Skin epidermis (tissue), 12 donors: ENCODE results near the gene ZNF350.
"Not testable (repeated sequence)": the region's sequence is repeated elsewhere in the genome, so short reads cannot be mapped to it uniquely, and the experiment has no call there.

Experiments
- H3K27ac ChIP-seq, 21 experiments: fragments of 200-600 bp; sonication (generic) in 11 of 21; one replicate each; pipeline ENCODE4 v1.5.0; 2020; ENCODE audit warnings: mild to moderate bottlenecking in 3 of 21, inconsistent platforms in 2 of 21, moderate library complexity in 2 of 21
- H3K4me3 ChIP-seq, 7 experiments: fragments of 200-600 bp; sonication (generic) in 2 of 7; one replicate each; pipeline ENCODE4 v1.5.0; 2020; ENCODE audit warnings: inconsistent platforms in 2 of 7, mild to moderate bottlenecking in 2 of 7, moderate library complexity in 1 of 7

ZNF350 gene

GRCh38 chr19:51976852-51977251, 9.8 kb downstream of the ZNF350 start:
- H3K4me3 ChIP-seq = no peak overlapping the region
- no peak overlapping the region for H3K27ac ChIP-seq

- not testable (repeated sequence) for H3K27ac ChIP-seq, H3K4me3 ChIP-seq
Measured at GRCh38 chr19:51975787-51976186, 10.9 kb downstream of the ZNF350 start.

- H3K27ac ChIP-seq = no peak overlapping the region
- no peak overlapping the region for H3K4me3 ChIP-seq
Measured at GRCh38 chr19:51971624-51972023, 15.0 kb downstream of the ZNF350 start.

GRCh38 chr19:51970718-51971117, 15.9 kb downstream of the ZNF350 start:
- no peak overlapping the region for H3K4me3 ChIP-seq

GRCh38 chr19:51965583-51965982, 21.1 kb downstream of the ZNF350 start:
- no peak overlapping the region for H3K27ac ChIP-seq
- H3K4me3 ChIP-seq = no peak overlapping the region

More at GRCh38 chr19:51970718-51971117, 15.9 kb downstream of the ZNF350 start:
- H3K27ac ChIP-seq = no peak overlapping the region

- not testable (repeated sequence) for H3K4me3 ChIP-seq, H3K27ac ChIP-seq
Measured at GRCh38 chr19:51960621-51961233, 25.9 kb downstream of the ZNF350 start.

- no peak overlapping the region for H3K27ac ChIP-seq
- no peak overlapping the region for H3K4me3 ChIP-seq
Measured at GRCh38 chr19:51959791-51960190, 26.8 kb downstream of the ZNF350 start.

- not testable (repeated sequence) for H3K4me3 ChIP-seq, H3K27ac ChIP-seq
Measured at GRCh38 chr19:51957846-51958245, 28.8 kb downstream of the ZNF350 start.

- H3K4me3 ChIP-seq = no peak overlapping the region
- no peak overlapping the region for H3K27ac ChIP-seq
Measured at GRCh38 chr19:51948975-51949374, 37.7 kb downstream of the ZNF350 start.

- no peak overlapping the region for H3K27ac ChIP-seq
- H3K4me3 ChIP-seq = no peak overlapping the region
Measured at GRCh38 chr19:51946602-51947001, 40.0 kb downstream of the ZNF350 start.

- Histone ChIP-seq H3K27ac (no peak overlapping the region), H3K4me3 (no peak overlapping the region)
Measured at GRCh38 chr19:51944798-51945552, 41.7 kb downstream of the ZNF350 start.

GRCh38 chr19:51938936-51939335, 47.7 kb downstream of the ZNF350 start:
- no peak overlapping the region for H3K27ac ChIP-seq
- no peak overlapping the region for H3K4me3 ChIP-seq

GRCh38 chr19:51931921-51932320, 54.7 kb downstream of the ZNF350 start:
- H3K4me3 ChIP-seq = no peak overlapping the region
- H3K27ac ChIP-seq = no peak overlapping the region

- peak overlapping the region in 19 of 21 experiments; percentile 56 to 91 (median 81) for H3K27ac ChIP-seq
Measured at GRCh38 chr19:51927859-51928258, 58.8 kb downstream of the ZNF350 start.

GRCh38 chr19:51926784-51927741, 59.6 kb downstream of the ZNF350 start, which contains the start of gene ZNF613:
Gene ZNF613 (plus strand): TSS chr19:51927472. CDS start chr19:51936221, 8,749 bp downstream.
- H3K4me3 ChIP-seq = peak within 1 kb of the TSS; percentile 65 to 87 (median 83)
- H3K27ac ChIP-seq = peak within 1 kb of the TSS; percentile 43 to 91 (median 81)

More at GRCh38 chr19:51927859-51928258, 58.8 kb downstream of the ZNF350 start:
- peak overlapping the region; percentile 65 to 87 (median 83) for H3K4me3 ChIP-seq

- H3K27ac ChIP-seq = peak overlapping the region in 17 of 21 experiments; percentile 56 to 91 (median 82)
- H3K4me3 ChIP-seq = peak overlapping the region; percentile 65 to 87 (median 83)
Measured at GRCh38 chr19:51926426-51926783, 60.2 kb downstream of the ZNF350 start.

- Histone ChIP-seq H3K4me3 (no peak overlapping the region), H3K27ac (no peak overlapping the region)
Measured at GRCh38 chr19:51921949-51922348, 64.7 kb downstream of the ZNF350 start.

GRCh38 chr19:51919606-51920005, 67.0 kb downstream of the ZNF350 start:
- Histone ChIP-seq H3K4me3 (no peak overlapping the region), H3K27ac (no peak overlapping the region)

GRCh38 chr19:51916167-51916566, 70.5 kb downstream of the ZNF350 start:
- H3K4me3 ChIP-seq = no peak overlapping the region
- no peak overlapping the region for H3K27ac ChIP-seq

- H3K4me3 ChIP-seq = no peak overlapping the region
- H3K27ac ChIP-seq = no peak overlapping the region
Measured at GRCh38 chr19:51915324-51915867, 71.2 kb downstream of the ZNF350 start.
